Caco-2 (cell line): Measurements from ENCODE around the gene ORMDL2. TPM values are rescaled to one million over a fixed set of nuclear protein-coding genes. Genes with fewer than 3 reads are reported as not detected.

Experiments
- BruUV-seq: library from RNA; stranded (reverse); fragments of 400-500 nt; replicated peaks from 2 replicates; lab custom pipeline; 2021; lab: Mats Ljungman, UMichigan
- CTCF ChIA-PET: fragments of 300-600 bp; sonication (Branson Sonifier 250); formaldehyde crosslinking; loops from one replicate; lab custom pipeline; 2022; ENCODE audit warnings: antibody characterized with exemption; lab: Charles Lee
- POLR2A ChIA-PET: fragments of 300-600 bp; sonication (Branson Sonifier 250); formaldehyde crosslinking; loops from one replicate; lab custom pipeline; 2022; ENCODE audit warnings: antibody characterized with exemption; lab: Charles Lee
- DNase-seq, 2 experiments: peaks; one replicate each; pipeline versions ENCODE4 v3.0.0 to v3.0.0-alpha.2; 2020 to 2022
- H3K27me3 ChIP-seq: replicated peaks from 2 replicates; pipeline ENCODE4 v1.6.0; 2011; ENCODE audit warnings: low read length; ENCODE audit not compliant: control insufficient read depth, insufficient read depth
- H3K36me3 ChIP-seq: 2 replicates; pipeline ENCODE4 v1.5.1; 2011; ENCODE audit warnings: low read length; ENCODE audit not compliant: control insufficient read depth, insufficient read depth
- H3K4me1 ChIP-seq: fragments of 250-450 bp; sonication (Bioruptor Pico); 2 replicates; pipeline ENCODE4 v1.5.1; 2020; ENCODE audit warnings: mild to moderate bottlenecking
- H3K4me3 ChIP-seq: 2 replicates; pipeline ENCODE4 v1.5.1; 2011; ENCODE audit warnings: low read depth, mild to moderate bottlenecking, control low read depth, low read length
- H3K9me3 ChIP-seq: fragments of 250-450 bp; sonication (Bioruptor Pico); 2 replicates; pipeline ENCODE4 v1.5.1; 2020; ENCODE audit warnings: mild to moderate bottlenecking, moderate library complexity
- H3K27ac Mint-ChIP-seq: one replicate; pipeline ENCODE4 v1.8.0; 2022; ENCODE audit warnings: mixed read lengths; ENCODE audit not compliant: unreplicated experiment
- H3K27me3 Mint-ChIP-seq: one replicate; pipeline ENCODE4 v1.8.0; 2022; ENCODE audit warnings: mixed read lengths; ENCODE audit not compliant: insufficient read depth, unreplicated experiment
- H3K36me3 Mint-ChIP-seq: one replicate; pipeline ENCODE4 v1.8.0; 2022; ENCODE audit warnings: mild to moderate bottlenecking, mixed read lengths; ENCODE audit not compliant: insufficient read depth, unreplicated experiment
- H3K4me1 Mint-ChIP-seq: one replicate; pipeline ENCODE4 v1.8.0; 2022; ENCODE audit warnings: low read depth, mixed read lengths; ENCODE audit not compliant: unreplicated experiment
- H3K4me3 Mint-ChIP-seq: one replicate; pipeline ENCODE4 v1.8.0; 2022; ENCODE audit warnings: mild to moderate bottlenecking, moderate library complexity, mixed read lengths; ENCODE audit not compliant: unreplicated experiment
- H3K9me3 Mint-ChIP-seq: one replicate; pipeline ENCODE4 v1.8.0; 2022; ENCODE audit warnings: mixed read lengths; ENCODE audit not compliant: unreplicated experiment
- intact Hi-C: fragments of 100-400 bp; cut with micrococcal nuclease; formaldehyde crosslinking; loops from one replicate; pipeline ENCODE4 v1.10.0; 2022; ENCODE audit not compliant: unreplicated experiment
- total RNA-seq: library from RNA; stranded (reverse); gene quantifications from 2 replicates; pipeline ENCODE4 v1.2.3, GENCODE V29; 2022
- TF ChIP-seq, protein P1 (sequence below), 2 experiments: fragments of 200-600 bp in 1 of 2; IDR thresholded peaks; 1 replicate in 1 of 2; 2 replicates in 1 of 2; pipeline versions ENCODE4 v1.5.1 to v1.8.0; 2011 to 2022; ENCODE audit warnings: antibody characterized with exemption in 1 of 2, control low read depth in 1 of 2, inconsistent platforms in 1 of 2, low read depth in 1 of 2, low read length in 1 of 2, mild to moderate bottlenecking in 1 of 2, moderate library complexity in 1 of 2; ENCODE audit not compliant: insufficient read depth in 1 of 2, severe bottlenecking in 1 of 2, unreplicated experiment in 1 of 2

ORMDL2 gene
- total RNA-seq, 1 experiment from 2014 or later: 44.0 TPM

DNA sequence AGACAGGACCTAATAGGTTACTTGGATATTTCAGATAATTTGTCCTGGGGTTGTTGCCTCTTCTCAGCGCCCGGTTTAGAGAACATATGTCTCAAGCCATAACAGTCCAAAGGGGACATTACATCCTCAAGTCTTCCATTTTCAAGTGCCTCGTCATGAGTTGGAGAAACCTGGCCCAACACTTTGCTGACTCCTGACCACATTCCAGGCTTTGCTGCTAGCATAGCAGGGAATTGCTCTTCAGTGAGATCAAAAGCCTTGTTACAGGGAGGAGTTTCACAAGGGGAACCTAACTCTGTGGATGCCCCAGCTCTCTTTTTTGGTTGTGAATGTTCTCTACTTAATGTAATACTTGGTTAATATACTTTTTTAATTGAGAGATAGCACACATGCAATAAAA, 33.1 kb downstream of the ORMDL2 start:
- POLR2A ChIA-PET: no interaction called here

DNA sequence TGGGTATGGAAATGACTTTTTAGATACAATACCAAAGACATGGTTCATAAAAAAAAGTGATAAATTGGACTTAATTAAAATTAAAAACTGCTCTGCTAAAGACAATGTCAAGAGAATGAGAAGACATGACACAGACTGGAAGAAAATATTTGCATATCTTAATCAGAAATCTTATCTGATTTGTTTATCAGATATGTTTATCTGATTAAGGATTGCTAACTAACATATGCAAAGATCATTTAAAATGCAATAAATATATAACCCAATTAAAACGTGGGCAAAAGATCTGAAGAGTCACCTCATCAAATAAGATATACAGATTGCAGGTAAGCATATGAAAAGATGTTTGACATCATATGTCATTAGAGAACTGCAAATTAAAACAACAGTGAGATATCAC, 34.9 kb downstream of the ORMDL2 start:
- Mint-ChIP-seq H3K4me1 (no peaks in the 10 kb centered on the region), H3K4me3 (no peak overlapping the region), H3K36me3 (no peaks in the 10 kb centered on the region), H3K27ac (no peak overlapping the region), H3K9me3 (no peaks in the 10 kb centered on the region), H3K27me3 (no peaks in the 10 kb centered on the region)
- no peaks in the 10 kb centered on the region for H3K4me1 ChIP-seq
- no TSS peak for BruUV-seq
- no peaks in the 10 kb centered on the region for H3K9me3 ChIP-seq
- intact Hi-C loops: no loop called here
- H3K4me3 ChIP-seq: no peak overlapping the region
- ChIA-PET CTCF (no interaction called here), POLR2A (no interaction called here)
- H3K36me3 ChIP-seq: no peaks in the 10 kb centered on the region
- no peak for DNase-seq
- TF ChIP-seq, protein P1, sequence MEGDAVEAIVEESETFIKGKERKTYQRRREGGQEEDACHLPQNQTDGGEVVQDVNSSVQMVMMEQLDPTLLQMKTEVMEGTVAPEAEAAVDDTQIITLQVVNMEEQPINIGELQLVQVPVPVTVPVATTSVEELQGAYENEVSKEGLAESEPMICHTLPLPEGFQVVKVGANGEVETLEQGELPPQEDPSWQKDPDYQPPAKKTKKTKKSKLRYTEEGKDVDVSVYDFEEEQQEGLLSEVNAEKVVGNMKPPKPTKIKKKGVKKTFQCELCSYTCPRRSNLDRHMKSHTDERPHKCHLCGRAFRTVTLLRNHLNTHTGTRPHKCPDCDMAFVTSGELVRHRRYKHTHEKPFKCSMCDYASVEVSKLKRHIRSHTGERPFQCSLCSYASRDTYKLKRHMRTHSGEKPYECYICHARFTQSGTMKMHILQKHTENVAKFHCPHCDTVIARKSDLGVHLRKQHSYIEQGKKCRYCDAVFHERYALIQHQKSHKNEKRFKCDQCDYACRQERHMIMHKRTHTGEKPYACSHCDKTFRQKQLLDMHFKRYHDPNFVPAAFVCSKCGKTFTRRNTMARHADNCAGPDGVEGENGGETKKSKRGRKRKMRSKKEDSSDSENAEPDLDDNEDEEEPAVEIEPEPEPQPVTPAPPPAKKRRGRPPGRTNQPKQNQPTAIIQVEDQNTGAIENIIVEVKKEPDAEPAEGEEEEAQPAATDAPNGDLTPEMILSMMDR (IDR thresholded peaks at IDR 0.05; ENCODE audit: insufficient read depth in 1 of 2, low read depth in 1 of 2, low read length in 1 of 2, severe bottlenecking in 1 of 2, unreplicated experiment in 1 of 2): no peak
- H3K27me3 ChIP-seq: no peaks in the 10 kb centered on the region

More for the DNA sequence above, 33.1 kb downstream of the ORMDL2 start:
- CTCF ChIA-PET: interaction anchor here (0.5 kb wide), 1 partner anchor 59 kb away, joined by 5 read pairs; no protein-coding TSS in a partner anchor
- no peaks in the 10 kb centered on the region for H3K27me3 ChIP-seq
- no peak for DNase-seq
- no peaks in the 10 kb centered on the region for H3K9me3 ChIP-seq
- no peaks in the 10 kb centered on the region for H3K27me3 Mint-ChIP-seq
- no peaks in the 10 kb centered on the region for H3K36me3 Mint-ChIP-seq
- H3K4me1 ChIP-seq: no peaks in the 10 kb centered on the region
- no TSS peak for BruUV-seq
- intact Hi-C loops: no loop called here
- H3K4me1 Mint-ChIP-seq: no peaks in the 10 kb centered on the region
- no peak overlapping the region for H3K4me3 ChIP-seq
- TF ChIP-seq, protein P1 (IDR thresholded peaks at IDR 0.05; ENCODE audit: insufficient read depth in 1 of 2, low read depth in 1 of 2, low read length in 1 of 2, severe bottlenecking in 1 of 2, unreplicated experiment in 1 of 2): no peak
- no peak overlapping the region for H3K27ac Mint-ChIP-seq
- no peaks in the 10 kb centered on the region for H3K36me3 ChIP-seq
- no peak overlapping the region for H3K4me3 Mint-ChIP-seq
- no peaks in the 10 kb centered on the region for H3K9me3 Mint-ChIP-seq

DNA sequence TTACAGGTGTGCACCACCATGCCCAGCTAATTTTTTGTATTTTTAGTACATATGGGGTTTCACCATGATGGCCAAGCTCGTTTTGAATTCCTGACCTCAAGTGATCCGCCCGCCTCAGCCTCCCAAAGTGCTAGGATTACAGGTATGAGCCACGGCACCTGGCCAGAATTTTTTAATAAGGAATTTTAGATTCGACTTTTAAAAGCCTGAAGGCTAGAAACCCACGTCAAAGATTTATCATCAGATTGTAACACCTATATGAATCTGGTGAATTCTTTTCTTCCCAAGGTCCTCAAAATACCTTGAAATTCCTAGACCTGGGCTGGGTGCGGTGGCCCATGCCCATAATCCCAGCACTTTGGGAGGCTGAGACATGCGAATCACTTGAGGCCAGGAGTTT, 43.6 kb downstream of the ORMDL2 start:
- POLR2A ChIA-PET: no interaction called here
- TF ChIP-seq, protein P1 (IDR thresholded peaks at IDR 0.05; ENCODE audit: insufficient read depth in 1 of 2, low read depth in 1 of 2, low read length in 1 of 2, severe bottlenecking in 1 of 2, unreplicated experiment in 1 of 2): no peak
- Mint-ChIP-seq H3K27ac (no peak overlapping the region), H3K27me3 (no peaks in the 10 kb centered on the region), H3K9me3 (no peaks in the 10 kb centered on the region), H3K4me3 (no peak overlapping the region), H3K36me3 (no peaks in the 10 kb centered on the region), H3K4me1 (no peaks in the 10 kb centered on the region)
- no peak overlapping the region for H3K4me3 ChIP-seq
- BruUV-seq: no TSS peak
- CTCF ChIA-PET: no interaction called here
- intact Hi-C loops: no loop called here
- H3K4me1 ChIP-seq: peaks cover 7% of the 10 kb centered on the region; the same call in 1 of the 2 replicates
- H3K9me3 ChIP-seq: 0 out of 2 replicates have a peak, but pooled peaks cover 3% of the 10 kb centered on the region
- no peak for DNase-seq
- no peaks in the 10 kb centered on the region for H3K27me3 ChIP-seq
- no peaks in the 10 kb centered on the region for H3K36me3 ChIP-seq
